Measurements from ENCODE around the gene NDRG3. TPM values are rescaled to one million over a fixed set of nuclear protein-coding genes. Genes with fewer than 3 reads are reported as not detected.

Gene NDRG3
- polyA plus RNA-seq (2012; ENCODE audit: insufficient read depth, insufficient read length, low read depth), result 20.3 TPM

- Histone ChIP-seq H3K4me3 (ENCODE audit: low read depth, low read length) (peak within 1 kb of the TSS; percentile 86), H3K9me3 (no peaks in the 10 kb centered on the region), H3K36me3 (no peaks in the 10 kb centered on the region), H3K27me3 (no peaks in the 10 kb centered on the region), H3K4me1 (peaks cover 13% of the 10 kb centered on the region)
- peak; percentile 96 for DNase-seq
- no peak for TF ChIP-seq CTCF (IDR thresholded peaks at IDR 0.05; ENCODE audit: low read depth, low read length)
Observed at GRCh38 chr20:36745927-36746659, at the start of gene NDRG3. NDRG3 (minus strand) TSS chr20:36746090; CDS start chr20:36721735, 24,355 bp downstream.

GRCh38 chr20:36794116-36794474 is 48.2 kb upstream of the NDRG3 start:
- no peaks in the 10 kb centered on the region for H3K27me3 ChIP-seq
- H3K9me3 ChIP-seq, result no peaks in the 10 kb centered on the region
- TF ChIP-seq CTCF (IDR thresholded peaks at IDR 0.05; ENCODE audit: low read depth, low read length), result no peak
- H3K4me3 ChIP-seq (ENCODE audit: low read depth, low read length), result no peak overlapping the region
- DNase-seq, result no peak
- no peaks in the 10 kb centered on the region for H3K4me1 ChIP-seq
- peaks cover 72% of the 10 kb centered on the region for H3K36me3 ChIP-seq

GRCh38 chr20:36793294-36794115 is 47.6 kb upstream of the NDRG3 start:
- DNase-seq, result no peak
- H3K4me1 ChIP-seq, result no peaks in the 10 kb centered on the region
- TF ChIP-seq CTCF (IDR thresholded peaks at IDR 0.05; ENCODE audit: low read depth, low read length), result no peak
- peaks cover 67% of the 10 kb centered on the region for H3K36me3 ChIP-seq
- H3K27me3 ChIP-seq, result no peaks in the 10 kb centered on the region
- no peaks in the 10 kb centered on the region for H3K9me3 ChIP-seq
- H3K4me3 ChIP-seq (ENCODE audit: low read depth, low read length), result no peak overlapping the region

GRCh38 chr20:36792422-36792821 is 46.5 kb upstream of the NDRG3 start:
- Histone ChIP-seq H3K27me3 (no peaks in the 10 kb centered on the region), H3K36me3 (peaks cover 58% of the 10 kb centered on the region), H3K4me1 (no peaks in the 10 kb centered on the region), H3K9me3 (no peaks in the 10 kb centered on the region), H3K4me3 (ENCODE audit: low read depth, low read length) (no peak overlapping the region)
- TF ChIP-seq CTCF (IDR thresholded peaks at IDR 0.05; ENCODE audit: low read depth, low read length), result peak; percentile 63
- peak; percentile 62 for DNase-seq

- no peak for TF ChIP-seq CTCF (IDR thresholded peaks at IDR 0.05; ENCODE audit: low read depth, low read length)
- H3K36me3 ChIP-seq, result peaks cover 57% of the 10 kb centered on the region
Observed at GRCh38 chr20:36791862-36792261, 46.0 kb upstream of the NDRG3 start.

GRCh38 chr20:36786663-36787062 is 40.8 kb upstream of the NDRG3 start:
- H3K36me3 ChIP-seq, result peaks cover 37% of the 10 kb centered on the region
- no peaks in the 10 kb centered on the region for H3K27me3 ChIP-seq
- no peak for DNase-seq
- no peaks in the 10 kb centered on the region for H3K9me3 ChIP-seq
- no peaks in the 10 kb centered on the region for H3K4me1 ChIP-seq
- TF ChIP-seq CTCF (IDR thresholded peaks at IDR 0.05; ENCODE audit: low read depth, low read length), result no peak
- no peak overlapping the region for H3K4me3 ChIP-seq (ENCODE audit: low read depth, low read length)

More at GRCh38 chr20:36791862-36792261, 46.0 kb upstream of the NDRG3 start:
- H3K27me3 ChIP-seq, result no peaks in the 10 kb centered on the region
- DNase-seq, result no peak
- H3K4me3 ChIP-seq (ENCODE audit: low read depth, low read length), result no peak overlapping the region
- H3K4me1 ChIP-seq, result no peaks in the 10 kb centered on the region
- H3K9me3 ChIP-seq, result no peaks in the 10 kb centered on the region
